Effector memory CD8-positive, alpha-beta T cell (primary cell): ENCODE measurements around the gene FOXD2.

Experiments
- ATAC-seq: fragments of 150-1000 bp; cut with Tn5 transposase; replicated peaks from 2 replicates; pipeline ENCODE4 v1.10.0; 2021; ENCODE audit warnings: mild to moderate bottlenecking, moderate library complexity
- DNase-seq, 3 experiments: peaks; one replicate each; pipeline ENCODE4 v3.0.0; 2021
- H3K27ac Mint-ChIP-seq, 2 donors: one replicate each; pipeline ENCODE4 v1.8.0; 2022; ENCODE audit warnings: mild to moderate bottlenecking in 2 of 2, mixed read lengths in 2 of 2, moderate library complexity in 2 of 2
- H3K27me3 Mint-ChIP-seq, 2 donors: one replicate each; pipeline ENCODE4 v1.8.0; 2022; ENCODE audit warnings: mixed read lengths in 2 of 2
- H3K36me3 Mint-ChIP-seq: one replicate; pipeline ENCODE4 v1.8.0; 2022; ENCODE audit warnings: mild to moderate bottlenecking, moderate library complexity, mixed read lengths; ENCODE audit not compliant: insufficient read depth
- H3K4me1 Mint-ChIP-seq, 2 donors: one replicate each; pipeline ENCODE4 v1.8.0; 2022; ENCODE audit warnings: low read depth in 2 of 2, mixed read lengths in 2 of 2
- H3K4me3 Mint-ChIP-seq, 2 donors: one replicate each; pipeline ENCODE4 v1.8.0; 2022; ENCODE audit warnings: mild to moderate bottlenecking in 2 of 2, mixed read lengths in 2 of 2, moderate library complexity in 2 of 2
- H3K9me3 Mint-ChIP-seq, 2 donors: one replicate each; pipeline ENCODE4 v1.8.0; 2022; ENCODE audit warnings: mixed read lengths in 2 of 2
- total RNA-seq, 9 experiments: gene quantifications; one replicate each; lab custom pipeline; 2026; lab: John Stamatoyannopoulos, UW

Gene FOXD2
- total RNA-seq = 0 to 1.6 (median 1.3) reads per million in 9 experiments

DNA sequence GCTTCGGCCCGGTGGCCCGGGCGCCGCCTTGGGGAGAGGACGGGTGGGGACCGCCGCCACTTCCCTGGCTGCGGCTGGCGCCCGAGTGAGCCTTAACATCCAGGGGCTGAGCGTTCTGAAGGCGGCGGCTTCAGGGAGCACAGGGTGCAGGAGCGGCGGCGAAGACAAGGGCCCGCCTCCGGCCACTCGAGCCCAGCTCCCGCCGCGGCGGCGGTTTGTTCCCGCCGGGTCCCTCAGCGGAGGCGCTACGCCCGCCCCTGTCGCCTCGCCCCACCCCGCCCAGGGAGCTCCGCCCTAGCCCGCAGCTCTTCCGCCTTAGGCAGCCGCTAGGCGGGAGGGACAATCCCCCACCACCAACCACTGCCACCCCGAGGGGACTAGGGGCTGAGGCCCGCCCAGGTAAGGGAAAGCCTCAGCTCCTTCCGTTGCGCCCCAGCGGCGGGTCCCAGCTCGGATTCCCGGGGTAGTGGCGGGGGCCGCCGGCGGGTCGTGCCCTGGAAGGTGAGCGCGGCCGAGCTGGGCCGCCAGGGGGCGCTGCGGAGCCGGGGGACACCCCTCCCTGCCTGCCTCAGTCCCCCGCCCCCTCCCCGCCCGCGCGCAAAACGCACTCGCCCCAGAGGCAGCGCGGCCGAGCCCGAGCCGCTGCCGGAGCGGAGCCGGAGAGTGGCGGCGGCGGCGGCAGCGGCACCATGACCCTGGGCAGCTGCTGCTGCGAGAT, at the start of gene FOXD2:
TSS of gene FOXD2 (plus strand) at position 598 of the 718 bp plus-strand sequence. CDS start at position 690, 92 bp downstream.
- Mint-ChIP-seq H3K36me3 (peaks cover 19% of the 10 kb centered on the region), H3K9me3 (no peaks in the 10 kb centered on the region), H3K27ac (peak within 1 kb of the TSS; percentile 68 to 92), H3K27me3 (no peaks in the 10 kb centered on the region), H3K4me1 (peaks cover 13 to 25% of the 10 kb centered on the region in 2 donors), H3K4me3 (peak within 1 kb of the TSS; percentile 96 to 98)
- DNase-seq (peak; percentile 92 to 95 (median 95)), ATAC-seq (peak; percentile 84)

DNA sequence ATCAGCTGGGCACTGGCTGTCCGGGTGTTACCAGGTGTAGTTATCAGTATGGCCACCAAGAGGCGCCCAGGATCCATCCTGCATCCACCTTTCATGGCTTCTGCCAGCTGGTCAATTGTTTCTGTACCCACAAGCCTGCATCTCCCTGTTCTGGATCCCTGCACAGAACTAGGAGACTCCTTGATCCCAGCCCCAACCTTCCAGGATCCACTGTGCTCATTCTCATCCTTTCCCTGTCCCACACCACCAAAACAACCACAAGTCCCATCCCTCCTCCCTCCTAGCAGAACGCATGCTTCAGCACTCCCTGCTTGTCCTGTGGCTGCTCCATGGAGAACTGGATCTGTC, 49.0 kb upstream of the FOXD2 start:
- DNase-seq (peak; percentile 3 to 22 (median 11)), ATAC-seq (peak; percentile 37)
- Mint-ChIP-seq H3K36me3 (no peaks in the 10 kb centered on the region), H3K9me3 (no peaks in the 10 kb centered on the region), H3K4me3 (no peak overlapping the region), H3K27ac (no peak overlapping the region), H3K27me3 (peaks cover 11 to 18% of the 10 kb centered on the region in 2 donors), H3K4me1 (peaks cover 7 to 8% of the 10 kb centered on the region in 2 donors)

GRCh38 chr1:47389731-47390130, 48.1 kb upstream of the FOXD2 start:
- Mint-ChIP-seq H3K4me1 (peaks cover 7 to 8% of the 10 kb centered on the region in 2 donors), H3K36me3 (no peaks in the 10 kb centered on the region), H3K27me3 (peaks cover 17 to 25% of the 10 kb centered on the region in 2 donors), H3K27ac (no peak overlapping the region), H3K4me3 (no peak overlapping the region), H3K9me3 (no peaks in the 10 kb centered on the region)
- no peak for DNase-seq
- no peak for ATAC-seq

DNA sequence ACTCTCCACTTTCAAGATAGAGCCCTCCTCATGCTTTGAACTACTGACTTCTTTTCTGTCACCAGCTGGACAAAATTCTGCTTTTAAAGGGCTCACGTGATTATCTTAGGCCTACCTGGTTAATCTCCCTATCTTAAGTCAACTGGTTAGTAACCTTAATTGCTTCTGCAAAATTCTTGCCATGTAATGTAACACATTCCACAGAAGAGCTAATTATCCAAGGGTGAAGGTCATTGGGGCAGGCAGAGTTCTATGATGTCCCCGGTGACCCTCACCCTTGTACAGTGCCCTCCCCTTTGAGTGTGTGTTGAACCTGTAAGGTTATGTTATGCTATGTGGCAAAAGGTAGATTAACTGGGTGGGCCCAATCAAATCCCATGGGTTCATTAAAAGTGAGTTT, 47.0 kb upstream of the FOXD2 start:
- no peak for DNase-seq

DNA sequence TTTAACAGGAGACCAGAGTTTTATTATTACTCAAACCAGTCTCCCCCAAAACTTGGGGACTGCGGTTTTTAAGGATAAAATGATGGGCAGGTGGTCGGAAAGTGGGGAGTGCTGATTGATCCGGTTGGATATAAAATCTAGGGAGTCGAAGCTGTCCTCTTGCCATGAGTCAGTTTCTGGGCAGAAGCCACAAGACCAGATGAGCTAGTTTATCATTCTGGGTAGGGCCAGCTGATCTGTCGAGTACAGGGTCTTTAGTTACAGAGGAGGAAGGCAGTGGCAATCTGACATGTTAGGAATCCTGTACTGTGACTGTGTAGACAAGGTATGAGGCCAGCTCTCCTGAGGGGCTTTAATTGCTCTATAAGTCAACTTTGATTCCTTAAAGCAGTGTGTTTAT, 44.7 kb upstream of the FOXD2 start:
- Mint-ChIP-seq H3K9me3 (no peaks in the 10 kb centered on the region), H3K4me3 (no peak overlapping the region), H3K36me3 (no peaks in the 10 kb centered on the region), H3K27ac (no peak overlapping the region), H3K4me1 (peaks cover 7 to 8% of the 10 kb centered on the region in 2 donors), H3K27me3 (peaks cover 31 to 49% of the 10 kb centered on the region in 2 donors)
- ATAC-seq = no peak
- DNase-seq = no peak

More for the DNA sequence above, 47.0 kb upstream of the FOXD2 start:
- H3K4me1 Mint-ChIP-seq = peaks cover 7 to 8% of the 10 kb centered on the region in 2 donors
- no peaks in the 10 kb centered on the region for H3K36me3 Mint-ChIP-seq
- peaks cover 23 to 32% of the 10 kb centered on the region in 2 donors for H3K27me3 Mint-ChIP-seq
- H3K9me3 Mint-ChIP-seq = no peaks in the 10 kb centered on the region
- no peak overlapping the region for H3K4me3 Mint-ChIP-seq
- no peak for ATAC-seq
- no peak overlapping the region for H3K27ac Mint-ChIP-seq

GRCh38 chr1:47395433-47395832, 42.4 kb upstream of the FOXD2 start:
- no peak overlapping the region for H3K4me3 Mint-ChIP-seq
- no peaks in the 10 kb centered on the region for H3K9me3 Mint-ChIP-seq
- ATAC-seq (no peak), DNase-seq (no peak)
- no peaks in the 10 kb centered on the region for H3K36me3 Mint-ChIP-seq
- H3K27ac Mint-ChIP-seq = no peak overlapping the region
- no peaks in the 10 kb centered on the region for H3K4me1 Mint-ChIP-seq
- H3K27me3 Mint-ChIP-seq = peaks cover 31 to 70% of the 10 kb centered on the region in 2 donors

GRCh38 chr1:47396671-47397196, 41.1 kb upstream of the FOXD2 start:
- Mint-ChIP-seq H3K36me3 (no peaks in the 10 kb centered on the region), H3K4me3 (no peak overlapping the region), H3K9me3 (no peaks in the 10 kb centered on the region), H3K27ac (no peak overlapping the region), H3K4me1 (no peaks in the 10 kb centered on the region), H3K27me3 (peaks cover 40 to 75% of the 10 kb centered on the region in 2 donors)
- no peak for ATAC-seq
- DNase-seq = no peak

- no peaks in the 10 kb centered on the region for H3K36me3 Mint-ChIP-seq
- no peaks in the 10 kb centered on the region for H3K4me1 Mint-ChIP-seq
- no peaks in the 10 kb centered on the region for H3K9me3 Mint-ChIP-seq
- DNase-seq (no peak), ATAC-seq (no peak)
- H3K27me3 Mint-ChIP-seq = peaks cover 25 to 87% of the 10 kb centered on the region in 2 donors
- H3K4me3 Mint-ChIP-seq = no peak overlapping the region
- H3K27ac Mint-ChIP-seq = no peak overlapping the region
Observed at GRCh38 chr1:47399138-47399845, 38.6 kb upstream of the FOXD2 start.

DNA sequence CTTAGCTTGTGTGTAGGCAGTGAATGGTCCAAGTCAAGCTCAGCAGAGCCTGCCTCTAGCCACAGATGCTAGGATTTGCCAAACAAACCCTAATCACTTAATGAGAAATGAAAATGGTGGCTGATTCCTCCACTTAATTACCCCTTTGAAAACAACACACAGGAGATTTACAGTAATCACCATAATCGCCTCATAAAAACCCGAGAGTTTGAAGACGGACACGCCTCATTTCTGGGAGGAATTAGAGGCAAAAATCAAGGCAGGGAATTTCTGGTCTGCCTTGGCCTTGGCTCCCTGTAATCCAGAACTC, 38.0 kb upstream of the FOXD2 start:
- Mint-ChIP-seq H3K27ac (no peak overlapping the region), H3K4me1 (no peaks in the 10 kb centered on the region), H3K9me3 (no peaks in the 10 kb centered on the region), H3K4me3 (no peak overlapping the region), H3K27me3 (peaks cover 24 to 84% of the 10 kb centered on the region in 2 donors), H3K36me3 (no peaks in the 10 kb centered on the region)
- ATAC-seq = no peak
- DNase-seq = no peak

- H3K27me3 Mint-ChIP-seq = peaks cover 24 to 92% of the 10 kb centered on the region in 2 donors
- H3K27ac Mint-ChIP-seq = no peak overlapping the region
- H3K36me3 Mint-ChIP-seq = no peaks in the 10 kb centered on the region
- ATAC-seq (no peak), DNase-seq (no peak)
- no peaks in the 10 kb centered on the region for H3K4me1 Mint-ChIP-seq
- H3K9me3 Mint-ChIP-seq = no peaks in the 10 kb centered on the region
- no peak overlapping the region for H3K4me3 Mint-ChIP-seq
Observed at GRCh38 chr1:47401761-47402160, 36.1 kb upstream of the FOXD2 start.

DNA sequence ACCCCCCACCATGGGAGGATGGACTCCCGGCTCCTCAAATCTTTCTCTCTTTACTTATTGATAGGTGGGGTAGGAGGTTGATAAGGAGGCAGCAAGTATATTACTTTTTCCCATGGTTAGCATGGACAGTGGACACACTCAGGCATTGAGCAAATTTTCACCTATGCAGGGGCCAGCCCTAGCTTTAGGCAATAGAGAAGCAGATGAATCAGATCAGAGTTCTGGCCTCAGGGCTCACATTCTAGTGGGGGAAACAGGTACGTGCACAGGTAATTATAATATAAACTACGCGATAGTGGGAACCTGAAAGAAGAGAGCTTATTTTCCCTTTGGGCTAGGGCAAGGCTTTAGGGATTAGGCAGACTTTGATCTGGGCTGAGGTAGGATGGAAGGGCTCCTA, 35.3 kb upstream of the FOXD2 start:
- Mint-ChIP-seq H3K36me3 (no peaks in the 10 kb centered on the region), H3K27ac (no peak overlapping the region), H3K27me3 (peaks cover 17 to 84% of the 10 kb centered on the region in 2 donors), H3K4me3 (no peak overlapping the region), H3K9me3 (no peaks in the 10 kb centered on the region), H3K4me1 (no peaks in the 10 kb centered on the region)
- ATAC-seq (no peak), DNase-seq (no peak)

DNA sequence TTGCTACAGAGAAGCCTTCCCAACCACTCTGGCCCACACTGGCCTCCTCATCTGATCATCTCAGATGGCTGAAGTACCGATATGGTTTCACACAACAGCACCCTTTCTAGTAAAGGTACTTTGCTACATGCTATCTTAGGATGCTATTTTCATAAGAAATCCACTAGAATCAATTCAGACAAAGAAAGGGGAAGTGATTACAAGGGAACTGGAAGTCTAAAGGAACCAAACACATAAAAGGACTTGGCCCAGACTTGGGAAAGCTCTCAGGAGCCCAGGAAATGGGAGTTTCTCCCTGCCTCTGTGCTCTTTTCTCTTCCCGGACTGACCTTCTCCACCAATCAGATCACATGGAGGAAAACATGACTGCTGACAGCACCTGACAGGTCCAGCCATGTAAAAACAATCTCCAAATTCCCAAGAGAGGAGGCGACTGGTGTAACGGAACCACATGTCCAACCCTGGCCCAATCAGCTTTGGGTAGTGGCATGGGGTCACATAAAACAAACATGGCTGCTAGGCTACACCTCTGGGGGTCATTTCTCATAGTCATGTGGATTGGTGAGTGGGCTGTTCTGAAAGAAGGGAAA, 34.4 kb upstream of the FOXD2 start:
- H3K27ac Mint-ChIP-seq = no peak overlapping the region
- no peaks in the 10 kb centered on the region for H3K9me3 Mint-ChIP-seq
- H3K4me1 Mint-ChIP-seq = no peaks in the 10 kb centered on the region
- DNase-seq (no peak), ATAC-seq (no peak)
- H3K27me3 Mint-ChIP-seq = peaks cover 16 to 76% of the 10 kb centered on the region in 2 donors
- no peaks in the 10 kb centered on the region for H3K36me3 Mint-ChIP-seq
- no peak overlapping the region for H3K4me3 Mint-ChIP-seq

GRCh38 chr1:47405697-47406096, 32.1 kb upstream of the FOXD2 start:
- ATAC-seq = no peak
- no peak overlapping the region for H3K4me3 Mint-ChIP-seq
- no peak for DNase-seq
- no peak overlapping the region for H3K27ac Mint-ChIP-seq
- no peaks in the 10 kb centered on the region for H3K4me1 Mint-ChIP-seq
- peaks cover 16 to 64% of the 10 kb centered on the region in 2 donors for H3K27me3 Mint-ChIP-seq
- no peaks in the 10 kb centered on the region for H3K36me3 Mint-ChIP-seq
- no peaks in the 10 kb centered on the region for H3K9me3 Mint-ChIP-seq
